GM11168 (cell line): ENCODE results near the gene LRSAM1.

Experiments
- in situ Hi-C: fragments of 300-500 bp; cut with MboI; formaldehyde crosslinking; loops from one replicate; pipeline ENCODE4 v1.12.0; 2022; ENCODE audit warnings: low sequenced_read_pairs; ENCODE audit not compliant: unreplicated experiment

Gene LRSAM1

GRCh38 chr9:127492616-127493015 is 41.3 kb downstream of the LRSAM1 start:
- in situ Hi-C loops, result no loop called here

- in situ Hi-C loops, result no loop called here
Observed at GRCh38 chr9:127493592-127494303, 42.4 kb downstream of the LRSAM1 start.

- in situ Hi-C loops, result no loop called here
Observed at GRCh38 chr9:127494304-127494702, 43.0 kb downstream of the LRSAM1 start.

- in situ Hi-C loops, result no loop called here
Observed at GRCh38 chr9:127495884-127496555, 44.7 kb downstream of the LRSAM1 start.

GRCh38 chr9:127496974-127497373 is 45.7 kb downstream of the LRSAM1 start:
- in situ Hi-C loops, result no loop called here

GRCh38 chr9:127497656-127498290 is 46.5 kb downstream of the LRSAM1 start:
- in situ Hi-C loops, result no loop called here

- in situ Hi-C loops, result no loop called here
Observed at GRCh38 chr9:127498298-127498697, 47.0 kb downstream of the LRSAM1 start.

- in situ Hi-C loops, result loop anchor here (5.0 kb wide), 1 partner anchor 92 kb away; no protein-coding TSS in a partner anchor
Observed at GRCh38 chr9:127500399-127500798, 49.1 kb downstream of the LRSAM1 start.

GRCh38 chr9:127500862-127501261 is 49.6 kb downstream of the LRSAM1 start:
- in situ Hi-C loops, result loop anchor here (5.0 kb wide), 1 partner anchor 91 kb away; no protein-coding TSS in a partner anchor

- in situ Hi-C loops, result loop anchor here (5.0 kb wide), 1 partner anchor 90 kb away; no protein-coding TSS in a partner anchor
Observed at GRCh38 chr9:127501821-127502343, 50.6 kb downstream of the LRSAM1 start.

GRCh38 chr9:127502706-127503378 is 51.5 kb downstream of the LRSAM1 start:
- in situ Hi-C loops, result loop anchor here (5.0 kb wide), 1 partner anchor 89 kb away; no protein-coding TSS in a partner anchor

GRCh38 chr9:127503379-127503921 is 52.1 kb downstream of the LRSAM1 start:
- in situ Hi-C loops, result loop anchor here (5.0 kb wide), 1 partner anchor 89 kb away; no protein-coding TSS in a partner anchor

- in situ Hi-C loops, result loop anchor here (5.0 kb wide), 1 partner anchor 88 kb away; no protein-coding TSS in a partner anchor
Observed at GRCh38 chr9:127503947-127504886, 52.9 kb downstream of the LRSAM1 start.

GRCh38 chr9:127504887-127505251 is 53.6 kb downstream of the LRSAM1 start:
- in situ Hi-C loops, result loop anchor here (5.0 kb wide), 1 partner anchor 87 kb away; no protein-coding TSS in a partner anchor

- in situ Hi-C loops, result no loop called here
Observed at GRCh38 chr9:127505396-127506116, 54.2 kb downstream of the LRSAM1 start.

GRCh38 chr9:127506117-127506813 is 55.0 kb downstream of the LRSAM1 start:
- in situ Hi-C loops, result no loop called here
